Natural killer cell (primary cell): ENCODE measurements around the gene PRKG1. TPM values are rescaled to one million over a fixed set of nuclear protein-coding genes. Genes with fewer than 3 reads are reported as not detected.

Experiments
- ATAC-seq, 3 donors: fragments of 150-1000 bp in 2 of 3; fragments of 200-7000 bp in 1 of 3; cut with Tn5 transposase; 1 replicate in 1 of 3; 2 replicates in 2 of 3; pipeline ENCODE4 v1.10.0; 2021; ENCODE audit warnings: mild to moderate bottlenecking in 2 of 3, moderate library complexity in 2 of 3
- DNase-seq, 2 donors: peaks; one replicate each; pipeline versions ENCODE4 v3.0.0 to v3.0.0-alpha.2; 2013 to 2021; ENCODE audit warnings: mixed read lengths in 1 of 2
- H3K27ac ChIP-seq: one replicate; pipeline ENCODE4 v1.5.1; 2013; ENCODE audit warnings: mild to moderate bottlenecking, low read length
- H3K27me3 ChIP-seq: one replicate; pipeline ENCODE4 v1.6.1; 2013; ENCODE audit warnings: low read length; ENCODE audit not compliant: control insufficient read depth, insufficient read depth
- H3K36me3 ChIP-seq: one replicate; pipeline ENCODE4 v1.6.1; 2013; ENCODE audit warnings: low read length; ENCODE audit not compliant: control insufficient read depth, insufficient read depth
- H3K4me1 ChIP-seq: one replicate; pipeline ENCODE4 v1.6.1; 2013; ENCODE audit warnings: low read length; ENCODE audit not compliant: control insufficient read depth, insufficient read depth
- H3K4me3 ChIP-seq: one replicate; pipeline ENCODE4 v1.5.1; 2013; ENCODE audit warnings: low read length
- H3K9me3 ChIP-seq: one replicate; pipeline ENCODE4 v1.6.1; 2013; ENCODE audit warnings: low read length; ENCODE audit not compliant: control insufficient read depth, insufficient read depth
- H3K27ac Mint-ChIP-seq, 2 donors: one replicate each; pipeline ENCODE4 v1.8.0; 2022; ENCODE audit warnings: mild to moderate bottlenecking in 2 of 2, mixed read lengths in 2 of 2, moderate library complexity in 1 of 2
- H3K27me3 Mint-ChIP-seq, 2 donors: one replicate each; pipeline ENCODE4 v1.8.0; 2022; ENCODE audit warnings: low read depth in 2 of 2, mixed read lengths in 2 of 2
- H3K36me3 Mint-ChIP-seq: one replicate; pipeline ENCODE4 v1.8.0; 2022; ENCODE audit warnings: mixed read lengths
- H3K4me1 Mint-ChIP-seq, 2 donors: one replicate each; pipeline ENCODE4 v1.8.0; 2022; ENCODE audit warnings: mixed read lengths in 2 of 2
- H3K4me3 Mint-ChIP-seq: one replicate; pipeline ENCODE4 v1.8.0; 2022; ENCODE audit warnings: mild to moderate bottlenecking, moderate library complexity, mixed read lengths
- H3K9me3 Mint-ChIP-seq, 2 donors: one replicate each; pipeline ENCODE4 v1.8.0; 2022; ENCODE audit warnings: mixed read lengths in 2 of 2
- WGBS: methylation state at CpG from one replicate; pipeline ENCODE4 v1.1.7; 2013; ENCODE audit warnings: missing lambda C conversion rate; ENCODE audit not compliant: insufficient coverage; 5-methylcytosine and 5-hydroxymethylcytosine counted together
- intact Hi-C: fragments of 100-400 bp; cut with micrococcal nuclease; formaldehyde crosslinking; loops from one replicate; pipeline ENCODE4 v1.14.2; 2022
- total RNA-seq, 4 donors: library from RNA; stranded (reverse); fragments of 120-200 nt in 1 of 4; gene quantifications; one replicate each; pipeline versions ENCODE4 v1.2.3 to v1.2.4, GENCODE V29; 2013 to 2022
- TF ChIP-seq, protein P1 (sequence below): fragments of 200-600 bp; IDR thresholded peaks from one replicate; pipeline ENCODE4 v1.8.0; 2022; ENCODE audit warnings: antibody characterized with exemption

PRKG1 gene
- total RNA-seq, 3 donors from 2014 or later (not counting 1 experiment from before 2014, with no cell fraction given), result 0.23 to 0.41 (median 0.35) TPM

DNA sequence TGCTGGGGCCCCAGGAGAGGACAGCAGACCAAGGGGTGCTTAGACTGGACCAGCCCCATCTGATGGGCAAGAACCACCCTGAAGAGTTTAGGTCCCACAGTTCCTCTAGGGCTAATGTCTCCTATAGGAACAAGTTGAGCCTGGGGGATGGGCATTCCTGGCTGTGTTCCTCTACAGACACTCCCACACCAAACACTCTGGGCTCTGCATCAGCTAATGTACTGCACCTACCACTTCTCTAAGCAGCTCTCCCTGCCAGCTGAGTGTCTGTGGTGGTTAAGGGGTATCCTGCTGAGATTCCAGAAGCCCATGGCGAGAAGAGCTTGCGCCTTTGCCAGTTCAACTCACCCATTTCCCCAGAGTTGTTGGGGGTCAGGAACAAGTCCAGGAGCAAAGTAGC, 909.2 kb downstream of the PRKG1 start:
- H3K27me3 Mint-ChIP-seq, result no peaks in the 10 kb centered on the region
- intact Hi-C loops, result no loop called here
- peaks cover 10 to 13% of the 10 kb centered on the region in 2 donors for H3K9me3 Mint-ChIP-seq
- no peaks in the 10 kb centered on the region for H3K27me3 ChIP-seq
- TF ChIP-seq, protein P1, sequence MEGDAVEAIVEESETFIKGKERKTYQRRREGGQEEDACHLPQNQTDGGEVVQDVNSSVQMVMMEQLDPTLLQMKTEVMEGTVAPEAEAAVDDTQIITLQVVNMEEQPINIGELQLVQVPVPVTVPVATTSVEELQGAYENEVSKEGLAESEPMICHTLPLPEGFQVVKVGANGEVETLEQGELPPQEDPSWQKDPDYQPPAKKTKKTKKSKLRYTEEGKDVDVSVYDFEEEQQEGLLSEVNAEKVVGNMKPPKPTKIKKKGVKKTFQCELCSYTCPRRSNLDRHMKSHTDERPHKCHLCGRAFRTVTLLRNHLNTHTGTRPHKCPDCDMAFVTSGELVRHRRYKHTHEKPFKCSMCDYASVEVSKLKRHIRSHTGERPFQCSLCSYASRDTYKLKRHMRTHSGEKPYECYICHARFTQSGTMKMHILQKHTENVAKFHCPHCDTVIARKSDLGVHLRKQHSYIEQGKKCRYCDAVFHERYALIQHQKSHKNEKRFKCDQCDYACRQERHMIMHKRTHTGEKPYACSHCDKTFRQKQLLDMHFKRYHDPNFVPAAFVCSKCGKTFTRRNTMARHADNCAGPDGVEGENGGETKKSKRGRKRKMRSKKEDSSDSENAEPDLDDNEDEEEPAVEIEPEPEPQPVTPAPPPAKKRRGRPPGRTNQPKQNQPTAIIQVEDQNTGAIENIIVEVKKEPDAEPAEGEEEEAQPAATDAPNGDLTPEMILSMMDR, result no peak
- DNase-seq (no peak), ATAC-seq (no peak)
- H3K4me1 Mint-ChIP-seq, result no peaks in the 10 kb centered on the region
- no peaks in the 10 kb centered on the region for H3K4me1 ChIP-seq
- WGBS, result 96% methylated on average over 2 of the region's 2 CpGs
- H3K4me3 Mint-ChIP-seq, result no peak overlapping the region
- H3K36me3 Mint-ChIP-seq, result no peaks in the 10 kb centered on the region
- no peak overlapping the region for H3K27ac Mint-ChIP-seq
- no peaks in the 10 kb centered on the region for H3K36me3 ChIP-seq
- H3K27ac ChIP-seq, result no peak overlapping the region
- no peaks in the 10 kb centered on the region for H3K9me3 ChIP-seq
- no peak overlapping the region for H3K4me3 ChIP-seq

DNA sequence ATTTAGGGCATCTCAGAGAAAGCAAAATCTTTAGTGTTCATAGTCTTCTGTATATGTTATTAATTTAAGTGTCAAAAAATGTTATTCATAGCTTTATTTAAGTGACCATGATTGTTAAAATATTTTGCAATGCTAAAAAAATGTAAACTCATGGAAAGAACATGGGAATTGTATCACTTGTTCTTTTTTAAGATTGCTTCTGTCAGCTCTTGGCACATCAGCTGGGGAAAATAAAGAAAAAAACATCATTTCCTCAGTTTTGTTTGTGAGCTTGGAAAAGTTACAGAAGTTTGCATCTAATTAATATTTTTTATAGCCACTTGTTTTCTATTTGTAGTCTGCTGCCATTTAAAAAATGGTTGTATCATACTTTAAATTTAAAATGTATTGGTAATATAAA, 911.0 kb downstream of the PRKG1 start:
- peaks cover 3 to 7% of the 10 kb centered on the region in 2 donors for H3K9me3 Mint-ChIP-seq
- H3K4me1 Mint-ChIP-seq, result no peaks in the 10 kb centered on the region
- intact Hi-C loops, result no loop called here
- H3K9me3 ChIP-seq, result no peaks in the 10 kb centered on the region
- no peak overlapping the region for H3K4me3 ChIP-seq
- DNase-seq (no peak), ATAC-seq (no peak)
- H3K27ac Mint-ChIP-seq, result no peak overlapping the region
- H3K36me3 ChIP-seq, result no peaks in the 10 kb centered on the region
- H3K27me3 Mint-ChIP-seq, result no peaks in the 10 kb centered on the region
- H3K4me1 ChIP-seq, result no peaks in the 10 kb centered on the region
- no peak overlapping the region for H3K4me3 Mint-ChIP-seq
- no peaks in the 10 kb centered on the region for H3K36me3 Mint-ChIP-seq
- H3K27me3 ChIP-seq, result no peaks in the 10 kb centered on the region
- no peak overlapping the region for H3K27ac ChIP-seq
- TF ChIP-seq, protein P1, result no peak

DNA sequence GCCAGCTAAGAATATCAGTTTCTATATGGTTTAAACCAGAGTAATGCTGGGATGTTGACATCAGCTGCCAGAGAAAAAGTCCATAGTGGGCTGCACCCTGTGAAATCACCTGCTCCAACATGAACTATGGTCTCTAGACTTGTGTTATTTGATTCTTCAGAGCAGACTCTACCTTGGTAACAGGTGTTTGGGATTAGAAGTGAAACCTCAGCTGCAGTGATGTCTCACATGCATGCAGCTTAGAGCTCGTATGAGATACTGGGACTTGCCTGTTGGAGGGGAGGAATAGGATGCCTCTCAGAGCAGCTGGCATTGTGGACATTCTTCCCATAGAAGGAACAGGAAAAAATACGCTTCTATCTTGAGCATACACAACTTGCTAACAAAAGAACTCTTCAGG, 912.2 kb downstream of the PRKG1 start:
- DNase-seq (no peak), ATAC-seq (no peak)
- Histone ChIP-seq H3K4me3 (no peak overlapping the region), H3K36me3 (no peaks in the 10 kb centered on the region), H3K27me3 (no peaks in the 10 kb centered on the region), H3K9me3 (no peaks in the 10 kb centered on the region), H3K27ac (no peak overlapping the region), H3K4me1 (no peaks in the 10 kb centered on the region)
- intact Hi-C loops, result no loop called here
- H3K27me3 Mint-ChIP-seq, result no peaks in the 10 kb centered on the region
- no peaks in the 10 kb centered on the region for H3K4me1 Mint-ChIP-seq
- H3K27ac Mint-ChIP-seq, result no peak overlapping the region
- H3K9me3 Mint-ChIP-seq, result peaks cover 0 to 3% of the 10 kb centered on the region in 2 donors
- H3K4me3 Mint-ChIP-seq, result no peak overlapping the region
- no peaks in the 10 kb centered on the region for H3K36me3 Mint-ChIP-seq
- WGBS, result 78% methylated on average over 1 of the region's 2 CpGs
- TF ChIP-seq, protein P1, result no peak

DNA sequence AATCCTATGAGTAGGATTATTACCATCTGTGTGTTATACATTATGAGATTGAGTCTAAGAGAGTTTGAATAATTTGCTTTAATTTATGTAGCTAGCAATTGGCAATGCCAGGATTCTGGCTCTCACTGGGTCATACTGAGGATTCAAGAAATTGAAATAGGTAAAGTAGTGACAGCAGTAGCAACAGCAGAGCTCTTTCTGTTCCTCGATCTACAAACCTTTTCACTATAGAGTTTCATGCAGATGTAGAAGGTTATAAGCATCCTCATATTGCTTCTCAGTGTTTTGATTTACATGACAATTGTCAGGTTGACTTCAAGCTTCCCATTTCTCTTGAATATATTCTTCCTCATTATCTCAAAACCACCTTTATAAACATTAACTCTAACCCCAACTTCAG, 919.2 kb downstream of the PRKG1 start:
- H3K4me3 Mint-ChIP-seq, result no peak overlapping the region
- H3K27ac Mint-ChIP-seq, result no peak overlapping the region
- no peak for ATAC-seq
- no CpG with 5 or more reads among the region's 1 CpG for WGBS
- Histone ChIP-seq H3K27ac (no peak overlapping the region), H3K27me3 (no peaks in the 10 kb centered on the region), H3K36me3 (no peaks in the 10 kb centered on the region), H3K9me3 (no peaks in the 10 kb centered on the region), H3K4me3 (no peak overlapping the region), H3K4me1 (no peaks in the 10 kb centered on the region)
- TF ChIP-seq, protein P1, result no peak
- no peak for DNase-seq
- intact Hi-C loops, result no loop called here
- H3K4me1 Mint-ChIP-seq, result no peaks in the 10 kb centered on the region
- no peaks in the 10 kb centered on the region for H3K36me3 Mint-ChIP-seq
- H3K27me3 Mint-ChIP-seq, result no peaks in the 10 kb centered on the region
- H3K9me3 Mint-ChIP-seq, result peaks cover 0 to 2% of the 10 kb centered on the region in 2 donors
